Left lung (tissue), 14 donors: Measurements from ENCODE around the gene RAB32. TPM values are rescaled to one million over a fixed set of nuclear protein-coding genes. Genes with fewer than 3 reads are reported as not detected.

Source experiments
- ATAC-seq: fragments of 200-7000 bp; cut with Tn5 transposase; one replicate; pipeline ENCODE4 v1.9.1; 2020; ENCODE audit warnings: moderate library complexity
- DNase-seq, 4 donors: peaks; one replicate each; pipeline ENCODE4 v3.0.0-alpha.2; 2013 to 2020
- H3K27ac ChIP-seq, 2 donors: fragments of 200-600 bp; sonication (generic) in 1 of 2; one replicate each; pipeline versions ENCODE4 v1.5.0 to v1.8.0; 2020 to 2021
- H3K27me3 ChIP-seq, 2 donors: fragments of 200-600 bp; sonication (generic) in 1 of 2; one replicate each; pipeline versions ENCODE4 v1.5.0 to v1.8.0; 2020 to 2021
- H3K36me3 ChIP-seq, 2 donors: fragments of 200-600 bp; sonication (generic) in 1 of 2; one replicate each; pipeline versions ENCODE4 v1.5.0 to v1.8.0; 2020 to 2021
- H3K4me1 ChIP-seq, 2 donors: fragments of 200-600 bp; one replicate each; pipeline ENCODE4 v1.8.0; 2021
- H3K4me3 ChIP-seq, 2 donors: fragments of 200-600 bp; sonication (generic) in 1 of 2; one replicate each; pipeline versions ENCODE4 v1.5.0 to v1.8.0; 2020 to 2021; ENCODE audit warnings: mild to moderate bottlenecking in 1 of 2
- H3K9me3 ChIP-seq, 2 donors: fragments of 200-600 bp; sonication (generic) in 1 of 2; one replicate each; pipeline versions ENCODE4 v1.5.0 to v1.8.0; 2020 to 2021
- CTCF ChIP-seq, 2 donors: fragments of 200-600 bp; sonication (generic) in 1 of 2; IDR thresholded peaks; one replicate each; pipeline versions ENCODE4 v1.5.0 to v1.8.0; 2021; ENCODE audit warnings: antibody characterized with exemption in 2 of 2
- intact Hi-C, 2 donors: fragments of 100-400 bp; cut with DNase I; formaldehyde crosslinking; loops; one replicate each; pipeline versions ENCODE4 v1.11.2 to v1.14.2; 2022
- long read RNA-seq, 12 donors: library from polyadenylated mRNA in 2 of 12; unstranded in 2 of 12; transcript quantifications; one replicate each; pipeline ENCODE4 v2.0.0 and lab custom pipeline, GENCODE V29; 2019 to 2026
- polyA plus RNA-seq, 6 donors: library from polyadenylated mRNA; unstranded; fragments of 120-200 nt; gene quantifications; one replicate each; pipeline ENCODE4 v1.2.1, GENCODE V29; 2013; ENCODE audit not compliant: insufficient read length in 6 of 6
- total RNA-seq, 2 donors: library from RNA; stranded (reverse); fragmentation: NEBNext Ultra II Directional; extraction: Animal tissue kit (Norgen Biotek cat#: 25700); gene quantifications; one replicate each; pipeline ENCODE4 v1.2.1, GENCODE V29; 2021
- donor health status: DM: no; HTN: yes; CAD: no.
- donor health status: DM: no; HTN: no; CAD: no.

The RAB32 gene
- total RNA-seq (10 to 100 TPM; 44.1 to 48.7 TPM), polyA plus RNA-seq (10 to 100 TPM; 19.9 to 25.4 (median 23.1) TPM)
- long read RNA-seq, donor 1, transcript RAB32-201 (3 exons, 1,217 nt) = major isoform, 19 of 57 reads
- long read RNA-seq, donor 1, partial matches to known transcripts = 38 of 57 reads
- long read RNA-seq, donor 1, other reads (novel, unspliced or antisense) = 0 of 57 reads
- long read RNA-seq, donor 2, transcript RAB32-201 (3 exons, 1,217 nt) = major isoform, 27 of 32 reads
- long read RNA-seq, donor 2, partial matches to known transcripts = 5 of 32 reads
- long read RNA-seq, donor 2, other reads (novel, unspliced or antisense) = 0 of 32 reads
- long read RNA-seq, donor 3, transcript RAB32-201 (3 exons, 1,217 nt) = major isoform, 23 of 43 reads
- long read RNA-seq, donor 3, partial matches to known transcripts = 20 of 43 reads
- long read RNA-seq, donor 3, other reads (novel, unspliced or antisense) = 0 of 43 reads
- long read RNA-seq, donor 4, transcript RAB32-201 (3 exons, 1,217 nt) = major isoform, 65 of 69 reads
- long read RNA-seq, donor 4, partial matches to known transcripts = 1 of 69 reads
- long read RNA-seq, donor 4, other reads (novel, unspliced or antisense) = 3 of 69 reads
- long read RNA-seq, donor 5, transcript RAB32-201 (3 exons, 1,217 nt) = major isoform, 20 of 35 reads
- long read RNA-seq, donor 5, partial matches to known transcripts = 15 of 35 reads
- long read RNA-seq, donor 5, other reads (novel, unspliced or antisense) = 0 of 35 reads
- long read RNA-seq, donor 6, transcript RAB32-201 (3 exons, 1,217 nt) = major isoform, 24 of 31 reads
- long read RNA-seq, donor 6, partial matches to known transcripts = 7 of 31 reads
- long read RNA-seq, donor 6, other reads (novel, unspliced or antisense) = 0 of 31 reads
- long read RNA-seq, donor 7, transcript RAB32-201 (3 exons, 1,217 nt) = major isoform, 13 of 13 reads
- long read RNA-seq, donor 7, partial matches to known transcripts = 0 of 13 reads
- long read RNA-seq, donor 7, other reads (novel, unspliced or antisense) = 0 of 13 reads
- long read RNA-seq, donor 8, transcript RAB32-201 (3 exons, 1,217 nt) = major isoform, 14 of 14 reads
- long read RNA-seq, donor 8, partial matches to known transcripts = 0 of 14 reads
- long read RNA-seq, donor 8, other reads (novel, unspliced or antisense) = 0 of 14 reads
- long read RNA-seq, donor 9, partial matches to known transcripts = 0 of 1 reads
- long read RNA-seq, donor 9, other reads (novel, unspliced or antisense) = 0 of 1 reads
- long read RNA-seq, donor 10, transcript RAB32-201 (3 exons, 1,217 nt) = major isoform, 125 of 128 reads
- long read RNA-seq, donor 10, partial matches to known transcripts = 0 of 128 reads
- long read RNA-seq, donor 10, other reads (novel, unspliced or antisense) = 3 of 128 reads
- long read RNA-seq, donor 11, transcript RAB32-201 (3 exons, 1,217 nt) = major isoform, 14 of 14 reads
- long read RNA-seq, donor 11, partial matches to known transcripts = 0 of 14 reads
- long read RNA-seq, donor 11, other reads (novel, unspliced or antisense) = 0 of 14 reads
- long read RNA-seq, donor 12, transcript RAB32-201 (3 exons, 1,217 nt) = major isoform, 19 of 19 reads
- long read RNA-seq, donor 12, partial matches to known transcripts = 0 of 19 reads
- long read RNA-seq, donor 12, other reads (novel, unspliced or antisense) = 0 of 19 reads

GRCh38 chr6:146543211-146543939 is at the start of gene RAB32:
Gene RAB32, plus strand, starts transcription at chr6:146543833. Its CDS starts 39 bp downstream, at chr6:146543872.
- no peaks in the 10 kb centered on the region for H3K27me3 ChIP-seq
- peaks cover 12 to 32% of the 10 kb centered on the region in 2 donors for H3K4me1 ChIP-seq
- TF ChIP-seq CTCF (IDR thresholded peaks at IDR 0.05) = peak; percentile 78 to 80

GRCh38 chr6:146498309-146498708 is 45.3 kb upstream of the RAB32 start:
- no peaks in the 10 kb centered on the region for H3K4me1 ChIP-seq
- TF ChIP-seq CTCF (IDR thresholded peaks at IDR 0.05) = no peak
- no peaks in the 10 kb centered on the region for H3K9me3 ChIP-seq
- H3K4me3 ChIP-seq = no peak overlapping the region
- ATAC-seq (no peak), DNase-seq (no peak)
- no peaks in the 10 kb centered on the region for H3K27me3 ChIP-seq
- H3K36me3 ChIP-seq = no peaks in the 10 kb centered on the region
- intact Hi-C loops = no loop called here
- no peak overlapping the region for H3K27ac ChIP-seq

More at GRCh38 chr6:146543211-146543939, at the start of gene RAB32:
- DNase-seq (peak; percentile 89 to 100 (median 96)), ATAC-seq (peak; percentile 97)
- H3K36me3 ChIP-seq = no peaks in the 10 kb centered on the region
- peak within 1 kb of the TSS; percentile 61 to 85 for H3K4me3 ChIP-seq
- no peaks in the 10 kb centered on the region for H3K9me3 ChIP-seq
- intact Hi-C loops = no loop called here
- H3K27ac ChIP-seq = peak within 1 kb of the TSS; percentile 98

GRCh38 chr6:146503096-146503495 is 40.5 kb upstream of the RAB32 start:
- no peak overlapping the region for H3K27ac ChIP-seq
- ATAC-seq (no peak), DNase-seq (no peak)
- no peak for TF ChIP-seq CTCF (IDR thresholded peaks at IDR 0.05)
- H3K4me3 ChIP-seq = no peak overlapping the region
- H3K36me3 ChIP-seq = no peaks in the 10 kb centered on the region
- H3K9me3 ChIP-seq = no peaks in the 10 kb centered on the region
- intact Hi-C loops = no loop called here
- H3K4me1 ChIP-seq = no peaks in the 10 kb centered on the region
- no peaks in the 10 kb centered on the region for H3K27me3 ChIP-seq

- Histone ChIP-seq H3K9me3 (peaks cover 0 to 6% of the 10 kb centered on the region in 2 donors), H3K27ac (no peak overlapping the region), H3K27me3 (no peaks in the 10 kb centered on the region), H3K36me3 (no peaks in the 10 kb centered on the region), H3K4me3 (no peak overlapping the region), H3K4me1 (no peaks in the 10 kb centered on the region)
- intact Hi-C loops = no loop called here
- no peak for TF ChIP-seq CTCF (IDR thresholded peaks at IDR 0.05)
- ATAC-seq = no peak
- no peak for DNase-seq
These were observed 28.4 kb upstream of the RAB32 start for GRCh38 chr6:146515212-146515611.
